GM13977 (cell line): ENCODE measurements around the gene SURF1.
"Not testable (repeated sequence)": the region's sequence is repeated elsewhere in the genome, so short reads cannot be mapped to it uniquely, and the experiment has no call there.

Experiments used
- DNase-seq: peaks from one replicate; pipeline ENCODE4 v3.0.0; 2012; ENCODE audit warnings: low spot score
- in situ Hi-C: fragments of 300-500 bp; cut with MboI; formaldehyde crosslinking; loops from one replicate; pipeline ENCODE4 v1.12.0; 2022; ENCODE audit warnings: low sequenced_read_pairs, low pct_unique_long_range_greater_than_20kb, mixed read lengths, inconsistent platforms; ENCODE audit not compliant: unreplicated experiment
- TF ChIP-seq, protein P1 (sequence below): IDR thresholded peaks from 2 replicates; pipeline ENCODE4 v1.5.1; 2012; ENCODE audit warnings: mild to moderate bottlenecking, control low read depth; ENCODE audit not compliant: insufficient read depth; ENCODE audit errors: extremely low read depth, missing control alignments

Gene SURF1

DNA sequence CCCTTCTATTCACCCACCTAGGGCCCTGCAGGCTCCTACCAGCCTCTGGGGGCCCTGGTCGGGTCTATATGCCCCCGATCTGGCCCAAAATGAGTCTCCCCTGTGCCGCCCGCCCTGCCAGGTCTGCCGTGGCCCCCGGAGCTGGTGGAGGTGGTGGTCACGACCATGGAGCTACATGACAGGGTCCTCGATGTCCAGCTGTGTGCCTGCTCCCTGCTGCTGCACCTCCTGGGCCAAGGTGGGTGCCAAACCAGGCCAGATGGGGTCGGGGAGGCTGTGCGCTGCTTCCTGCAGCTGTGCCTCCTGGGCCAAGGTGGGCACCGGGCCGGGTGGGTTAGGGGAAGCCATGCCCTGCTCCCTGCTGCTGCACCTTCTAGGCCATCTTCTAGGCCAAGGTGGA is 44.0 kb upstream of the SURF1 start:
- in situ Hi-C loops, result no loop called here
- no peak for DNase-seq
- TF ChIP-seq, protein P1, sequence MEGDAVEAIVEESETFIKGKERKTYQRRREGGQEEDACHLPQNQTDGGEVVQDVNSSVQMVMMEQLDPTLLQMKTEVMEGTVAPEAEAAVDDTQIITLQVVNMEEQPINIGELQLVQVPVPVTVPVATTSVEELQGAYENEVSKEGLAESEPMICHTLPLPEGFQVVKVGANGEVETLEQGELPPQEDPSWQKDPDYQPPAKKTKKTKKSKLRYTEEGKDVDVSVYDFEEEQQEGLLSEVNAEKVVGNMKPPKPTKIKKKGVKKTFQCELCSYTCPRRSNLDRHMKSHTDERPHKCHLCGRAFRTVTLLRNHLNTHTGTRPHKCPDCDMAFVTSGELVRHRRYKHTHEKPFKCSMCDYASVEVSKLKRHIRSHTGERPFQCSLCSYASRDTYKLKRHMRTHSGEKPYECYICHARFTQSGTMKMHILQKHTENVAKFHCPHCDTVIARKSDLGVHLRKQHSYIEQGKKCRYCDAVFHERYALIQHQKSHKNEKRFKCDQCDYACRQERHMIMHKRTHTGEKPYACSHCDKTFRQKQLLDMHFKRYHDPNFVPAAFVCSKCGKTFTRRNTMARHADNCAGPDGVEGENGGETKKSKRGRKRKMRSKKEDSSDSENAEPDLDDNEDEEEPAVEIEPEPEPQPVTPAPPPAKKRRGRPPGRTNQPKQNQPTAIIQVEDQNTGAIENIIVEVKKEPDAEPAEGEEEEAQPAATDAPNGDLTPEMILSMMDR, result no peak

DNA sequence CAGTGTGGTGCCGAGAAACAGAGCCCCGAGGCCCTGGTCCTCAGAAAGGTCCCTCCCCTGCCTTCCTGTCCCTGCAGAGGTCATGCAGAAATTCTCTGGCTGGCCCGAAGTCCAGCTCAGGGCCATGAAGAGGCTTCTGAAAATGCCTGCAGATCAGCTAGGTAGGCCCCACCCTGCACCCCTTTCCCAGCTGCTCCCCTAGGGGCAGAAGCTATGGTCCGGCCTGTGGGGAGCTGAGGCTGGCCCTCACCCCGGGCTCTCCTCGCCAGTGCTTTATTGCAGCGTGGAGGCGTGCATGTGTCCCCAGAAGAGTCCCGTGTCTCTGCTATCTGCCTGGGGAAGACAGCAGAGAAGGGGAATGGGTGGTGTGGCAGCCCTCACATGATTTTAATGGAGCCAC is 41.6 kb upstream of the SURF1 start:
- in situ Hi-C loops, result no loop called here
- TF ChIP-seq, protein P1, result no peak
- DNase-seq, result no peak

DNA sequence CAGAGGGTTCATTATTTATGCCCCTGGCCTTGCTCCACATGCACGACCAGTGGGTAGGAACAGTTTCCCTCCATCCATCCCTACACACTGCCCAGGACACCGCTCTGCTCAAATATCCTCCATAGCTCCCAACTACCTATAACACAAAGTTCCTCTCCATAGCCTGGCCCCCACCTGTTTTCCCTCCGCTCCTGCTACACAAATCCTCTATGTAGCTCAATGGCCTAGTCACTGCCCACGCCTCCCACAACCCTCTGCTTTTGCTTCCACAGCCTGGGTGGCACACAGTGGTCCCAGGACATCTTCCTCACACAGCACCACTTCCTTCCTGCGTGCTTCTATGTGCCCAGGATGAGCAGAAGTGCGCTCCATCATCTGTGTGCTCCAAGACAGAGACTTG is 41.1 kb upstream of the SURF1 start:
- in situ Hi-C loops, result no loop called here
- TF ChIP-seq, protein P1, result no peak
- no peak for DNase-seq

DNA sequence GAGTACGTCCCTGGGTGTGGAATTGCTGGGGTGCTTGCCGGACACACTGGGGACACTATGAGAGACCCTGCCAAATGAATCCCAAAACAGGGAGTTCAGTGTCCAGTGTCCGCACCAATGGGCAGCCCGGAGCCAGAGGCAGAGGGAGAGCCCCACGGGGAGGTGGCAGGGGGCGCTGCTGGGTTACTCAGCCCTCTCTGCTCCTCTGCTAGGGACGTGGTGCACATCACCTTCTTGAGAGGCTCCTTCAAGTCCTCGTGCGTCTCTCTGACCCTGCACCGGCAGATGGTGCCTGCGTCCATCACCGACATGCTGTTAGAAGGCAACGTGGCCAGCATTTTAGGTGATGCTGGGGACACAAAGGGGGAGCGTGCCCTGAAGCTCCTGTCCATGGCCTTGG is 40.7 kb upstream of the SURF1 start:
- TF ChIP-seq, protein P1, result peak; percentile 40
- in situ Hi-C loops, result no loop called here
- no peak for DNase-seq

DNA sequence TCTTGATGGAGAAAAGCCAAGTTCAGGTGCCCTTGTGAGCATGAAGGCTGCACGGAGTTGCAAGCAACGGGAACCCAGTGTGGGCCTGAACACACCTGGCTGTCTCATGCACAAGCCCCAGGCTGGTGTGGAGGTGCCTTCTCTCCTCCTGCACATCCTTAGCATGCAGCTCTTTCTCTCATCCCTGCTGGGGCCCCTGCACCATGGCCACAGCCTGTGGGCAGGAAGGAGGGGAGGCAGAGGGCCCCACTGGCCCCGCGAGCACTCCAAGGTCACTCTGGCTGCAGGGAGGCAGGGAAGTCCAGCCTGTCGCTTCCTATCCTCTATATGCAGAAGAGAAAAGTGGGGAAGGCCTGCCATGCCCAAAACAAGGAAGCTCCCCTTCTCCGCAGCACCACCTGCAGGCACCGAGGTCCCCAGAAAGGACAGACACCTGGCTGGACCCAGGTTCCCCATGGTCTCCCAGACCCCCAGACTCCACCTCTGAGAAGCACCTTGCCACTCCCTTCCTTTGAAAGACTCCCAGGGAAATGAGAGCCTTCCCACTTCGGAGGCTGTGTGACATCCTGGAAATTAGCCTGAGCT is 38.5 kb upstream of the SURF1 start:
- TF ChIP-seq, protein P1, result no peak
- in situ Hi-C loops, result no loop called here
- DNase-seq, result no peak

DNA sequence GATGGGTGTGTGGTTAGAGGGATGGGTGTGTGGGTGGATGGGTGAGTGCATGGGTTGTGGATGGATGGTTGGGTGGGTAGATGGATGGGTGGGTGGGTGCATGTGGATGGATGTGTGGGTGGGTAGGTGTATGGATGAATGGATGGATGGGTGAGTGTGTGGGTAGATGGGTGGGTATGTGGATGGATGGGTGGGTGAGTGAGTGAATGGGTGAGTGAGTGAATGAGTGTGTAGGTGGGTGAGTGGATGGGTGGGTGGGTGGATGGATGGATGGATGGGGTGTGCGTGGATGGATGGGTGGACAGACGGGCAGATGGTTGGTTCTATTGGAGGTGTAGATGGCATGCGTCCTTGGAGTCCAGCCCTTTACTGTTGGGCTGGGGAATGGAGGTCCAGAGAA is 37.1 kb upstream of the SURF1 start:
- no peak for DNase-seq
- in situ Hi-C loops, result no loop called here
- TF ChIP-seq, protein P1, result no peak

DNA sequence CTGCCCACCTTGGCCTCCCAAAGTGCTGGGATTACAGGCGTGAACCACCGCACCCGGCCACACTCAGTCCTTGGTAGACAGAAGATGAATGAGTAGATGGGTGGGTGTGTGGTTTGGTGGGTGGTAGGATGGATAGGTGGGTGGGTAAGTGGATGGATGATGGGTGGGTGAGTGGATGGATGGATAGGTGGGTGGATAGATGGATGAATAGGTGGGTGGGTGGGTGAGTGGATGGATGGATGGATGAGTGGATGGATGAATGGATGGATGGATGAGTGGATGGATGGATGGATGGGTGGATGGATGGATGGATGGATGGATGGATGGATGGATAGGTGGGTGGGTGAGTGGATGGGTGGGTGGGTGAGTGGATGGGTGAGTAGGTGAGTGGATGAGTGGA is 36.0 kb upstream of the SURF1 start:
- DNase-seq, in situ Hi-C loops: not testable (repeated sequence)

DNA sequence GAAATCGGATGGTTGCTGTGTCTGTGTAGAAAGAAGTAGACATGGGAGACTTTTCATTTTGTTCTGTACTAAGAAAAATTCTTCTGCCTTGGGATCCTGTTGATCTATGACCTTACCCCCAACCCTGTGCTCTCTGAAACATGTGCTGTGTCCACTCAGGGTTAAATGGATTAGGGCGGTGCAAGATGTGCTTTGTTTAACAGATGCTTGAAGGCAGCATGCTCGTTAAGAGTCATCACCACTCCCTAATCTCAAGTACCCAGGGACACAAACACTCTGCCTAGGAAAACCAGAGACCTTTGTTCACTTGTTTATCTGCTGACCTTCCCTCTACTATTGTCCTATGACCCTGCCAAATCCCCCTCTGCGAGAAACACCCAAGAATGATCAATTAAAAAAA is 35.2 kb upstream of the SURF1 start:
- DNase-seq, in situ Hi-C loops: not testable (repeated sequence)
